Measurements from ENCODE around the gene SUGP1. TPM values are rescaled to one million over a fixed set of nuclear protein-coding genes. Genes with fewer than 3 reads are reported as not detected.

SUGP1 gene
- total and polyA plus RNA-seq, 4 donors = 11.2 to 18.9 (median 14.8) TPM

GRCh38 chr19:19329126-19329525, 8.8 kb upstream of the SUGP1 start (continued):
- no peak for TF ChIP-seq CTCF (IDR thresholded peaks at IDR 0.05; ENCODE audit: low read depth, low read length, missing input control)
- TF ChIP-seq TAF1 (conservative IDR thresholded peaks at IDR 0.05) = no peak
- no peak for TF ChIP-seq FOXA1 (IDR thresholded peaks at IDR 0.05)

GRCh38 chr19:19327672-19328071, 7.4 kb upstream of the SUGP1 start:
- 97% methylated on average over 8 of the region's 8 CpGs for WGBS
- H3K27me3 ChIP-seq (ENCODE audit: control insufficient read depth in 4 of 4, insufficient read depth in 4 of 4, low read length in 3 of 4) = no peaks in the 10 kb centered on the region
- no peak overlapping the region for H3K4me3 ChIP-seq (ENCODE audit: low read depth in 1 of 3, low read length in 3 of 3)
- TF ChIP-seq RXRA (IDR thresholded peaks at IDR 0.05) = no peak
- TF ChIP-seq REST (IDR thresholded peaks at IDR 0.05) = no peak
- TF ChIP-seq TAF1 (conservative IDR thresholded peaks at IDR 0.05) = no peak
- TF ChIP-seq MAX (IDR thresholded peaks at IDR 0.05) = no peak
- no peak for TF ChIP-seq JUND (IDR thresholded peaks at IDR 0.05)
- TF ChIP-seq HNF4G (IDR thresholded peaks at IDR 0.05) = no peak
- TF ChIP-seq RAD21 (IDR thresholded peaks at IDR 0.05) = no peak
- TF ChIP-seq CTCF (IDR thresholded peaks at IDR 0.05; ENCODE audit: low read depth, low read length, missing input control) = no peak
- no peak for TF ChIP-seq ZBTB33 (IDR thresholded peaks at IDR 0.05)
- no peak for TF ChIP-seq SP1 (IDR thresholded peaks at IDR 0.05)
- TF ChIP-seq NR2F2 (IDR thresholded peaks at IDR 0.05) = no peak
- TF ChIP-seq GABPA (IDR thresholded peaks at IDR 0.05 in 1 of 2, conservative IDR thresholded peaks at IDR 0.05 in 1 of 2) = no peak
- no peak for TF ChIP-seq FOXA1 (IDR thresholded peaks at IDR 0.05)
- TF ChIP-seq EGR1 (IDR thresholded peaks at IDR 0.05; ENCODE audit: low read depth in 2 of 2) = no peak
- TF ChIP-seq YY1 (IDR thresholded peaks at IDR 0.05) = no peak
- no peak for TF ChIP-seq FOXA2 (IDR thresholded peaks at IDR 0.05)
- TF ChIP-seq ATF3 (IDR thresholded peaks at IDR 0.05) = no peak
- TF ChIP-seq HNF4A (conservative IDR thresholded peaks at IDR 0.05) = no peak
- no peak overlapping the region for H3K27ac ChIP-seq (ENCODE audit: low read depth in 1 of 2, low read length in 2 of 2)
- H3K9me3 ChIP-seq (ENCODE audit: control insufficient read depth in 4 of 4, low read length in 3 of 4) = no peaks in the 10 kb centered on the region
- H3K36me3 ChIP-seq (ENCODE audit: control insufficient read depth in 4 of 4, insufficient read depth in 3 of 4, low read depth in 1 of 4, low read length in 3 of 4) = peaks cover 8 to 34% (median 15%) of the 10 kb centered on the region in 4 donors
- no peak for DNase-seq (ENCODE audit: low spot score)
- H3K4me1 ChIP-seq (ENCODE audit: control insufficient read depth in 4 of 4, insufficient read depth in 4 of 4, low read length in 3 of 4) = peaks cover 0 to 7% (median under 1%) of the 10 kb centered on the region in 4 donors
- no peak overlapping the region for H3K9ac ChIP-seq (ENCODE audit: low read depth in 1 of 2, low read length in 2 of 2)
